HG03196 (cell line): ENCODE results near the gene LRFN2.

ENCODE experiments used
- ATAC-seq: cut with Tn5 transposase; IDR thresholded peaks from one replicate; pipeline ENCODE4 v1.9.1; 2021; ENCODE audit not compliant: unreplicated experiment

LRFN2 gene

GRCh38 chr6:40408786-40409542 is 178.2 kb downstream of the LRFN2 start:
- ATAC-seq = no peak

- ATAC-seq = no peak
These were observed 179.9 kb downstream of the LRFN2 start for GRCh38 chr6:40407239-40407638.

- no peak for ATAC-seq
These were observed 181.0 kb downstream of the LRFN2 start for GRCh38 chr6:40406175-40406574.

GRCh38 chr6:40400738-40401137 is 186.4 kb downstream of the LRFN2 start:
- ATAC-seq = no peak

GRCh38 chr6:40399888-40400457 is 187.2 kb downstream of the LRFN2 start:
- ATAC-seq = no peak

GRCh38 chr6:40398810-40399477 is 188.2 kb downstream of the LRFN2 start:
- no peak for ATAC-seq

GRCh38 chr6:40398034-40398691 is 189.0 kb downstream of the LRFN2 start:
- ATAC-seq = no peak

- ATAC-seq = no peak
These were observed 189.7 kb downstream of the LRFN2 start for GRCh38 chr6:40397287-40398033.

GRCh38 chr6:40395698-40396076 is 191.5 kb downstream of the LRFN2 start:
- ATAC-seq = no peak

GRCh38 chr6:40395066-40395697 is 192.0 kb downstream of the LRFN2 start:
- ATAC-seq = no peak

GRCh38 chr6:40394381-40394780 is 192.8 kb downstream of the LRFN2 start:
- no peak for ATAC-seq

GRCh38 chr6:40393641-40394040 is 193.5 kb downstream of the LRFN2 start:
- no peak for ATAC-seq

- ATAC-seq = no peak
These were observed 194.6 kb downstream of the LRFN2 start for GRCh38 chr6:40392589-40392988.

- no peak for ATAC-seq
These were observed 195.2 kb downstream of the LRFN2 start for GRCh38 chr6:40391851-40392517.

GRCh38 chr6:40391086-40391485 is 196.1 kb downstream of the LRFN2 start:
- ATAC-seq = no peak

GRCh38 chr6:40390144-40390800 is 196.9 kb downstream of the LRFN2 start:
- no peak for ATAC-seq

GRCh38 chr6:40389254-40389653 is 197.9 kb downstream of the LRFN2 start:
- no peak for ATAC-seq

GRCh38 chr6:40387871-40388264 is 199.3 kb downstream of the LRFN2 start:
- no peak for ATAC-seq

GRCh38 chr6:40387127-40387870 is 199.9 kb downstream of the LRFN2 start:
- no peak for ATAC-seq
